Hematopoietic multipotent progenitor cell treated with erythropoietin and hydrocortisone succinate and interleukin-3 and kit ligand, for 6 days (in vitro differentiated cells): ENCODE measurements around the gene CRISPLD2.
"Not testable (repeated sequence)": the region's sequence is repeated elsewhere in the genome, so short reads cannot be mapped to it uniquely, and the experiment has no call there.

Experiments
- DNase-seq: peaks from one replicate; pipeline ENCODE4 v3.0.0-alpha.2; 2015

CRISPLD2 gene

DNA sequence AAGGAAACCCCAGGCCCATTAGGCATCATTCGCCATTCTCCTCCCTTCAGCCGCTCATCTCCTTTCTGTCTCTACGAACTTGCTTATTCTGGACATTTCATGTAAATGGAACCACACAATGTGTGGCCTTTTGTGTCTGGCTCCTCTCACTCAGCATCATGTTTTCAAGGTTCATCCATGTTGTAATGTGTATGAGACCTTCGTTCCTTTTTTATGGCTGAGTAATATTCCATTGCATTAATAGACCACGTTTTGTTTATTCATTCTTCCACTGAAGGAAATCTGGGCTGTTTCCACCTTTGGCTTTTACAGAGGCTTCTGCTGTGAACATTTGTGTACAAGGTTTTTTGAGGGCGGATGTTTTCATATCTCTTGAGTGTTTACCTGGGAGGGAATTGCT, 3.2 kb downstream of the CRISPLD2 start:
- no peak for DNase-seq

GRCh38 chr16:84823484-84823883, 3.7 kb downstream of the CRISPLD2 start:
- no peak for DNase-seq

DNA sequence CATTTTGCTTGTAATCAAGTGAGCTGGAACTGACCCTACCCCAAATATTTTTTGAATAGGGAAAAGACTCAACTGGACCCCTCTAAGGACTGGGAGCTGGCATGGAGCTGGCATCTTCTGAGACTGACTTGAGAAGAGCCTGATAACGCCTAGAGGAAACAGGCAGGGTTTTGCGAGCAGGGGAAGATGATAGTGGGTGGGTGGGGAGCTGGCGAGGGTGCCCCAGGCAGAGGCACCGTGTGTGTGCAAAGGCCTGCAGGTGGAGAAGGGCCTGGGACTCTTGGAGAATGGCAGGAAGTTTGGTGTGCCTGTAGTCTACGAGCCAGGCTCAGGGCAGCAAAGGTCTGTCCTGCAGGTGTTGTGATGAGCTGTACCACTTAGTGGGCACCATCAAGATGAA, 4.1 kb downstream of the CRISPLD2 start:
- no peak for DNase-seq

DNA sequence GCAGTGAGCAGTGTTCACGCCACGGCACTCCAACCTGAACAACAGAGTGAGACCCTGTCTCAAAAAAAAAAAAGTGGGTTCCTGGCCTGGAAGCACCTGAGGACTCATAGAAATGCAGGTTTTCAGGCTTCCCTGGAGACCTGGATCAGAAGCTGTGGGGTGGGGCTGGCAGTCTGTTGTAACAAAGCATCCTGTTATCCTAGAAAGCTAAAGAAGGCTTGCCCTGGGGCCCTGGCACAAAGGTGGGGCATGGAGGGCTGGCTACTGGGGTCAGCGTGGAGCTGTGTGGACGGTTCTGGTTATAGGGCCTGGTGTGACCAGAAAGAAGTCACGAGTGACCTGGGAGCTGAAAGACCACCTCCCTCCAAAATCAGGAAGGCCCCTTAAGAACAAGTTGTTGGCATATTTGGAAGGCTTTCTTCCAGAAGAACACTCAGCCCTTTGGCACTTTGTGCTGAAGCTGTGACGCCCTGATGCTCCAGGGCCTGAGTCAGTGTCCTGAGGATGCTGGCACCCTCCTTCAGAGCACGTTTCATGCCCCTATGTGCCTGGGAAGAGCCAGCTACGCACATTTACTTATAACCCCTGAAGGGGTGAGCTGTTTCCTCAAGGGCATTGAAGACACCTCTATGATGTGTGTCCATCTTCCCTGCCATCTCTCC, 6.2 kb downstream of the CRISPLD2 start:
- no peak for DNase-seq

DNA sequence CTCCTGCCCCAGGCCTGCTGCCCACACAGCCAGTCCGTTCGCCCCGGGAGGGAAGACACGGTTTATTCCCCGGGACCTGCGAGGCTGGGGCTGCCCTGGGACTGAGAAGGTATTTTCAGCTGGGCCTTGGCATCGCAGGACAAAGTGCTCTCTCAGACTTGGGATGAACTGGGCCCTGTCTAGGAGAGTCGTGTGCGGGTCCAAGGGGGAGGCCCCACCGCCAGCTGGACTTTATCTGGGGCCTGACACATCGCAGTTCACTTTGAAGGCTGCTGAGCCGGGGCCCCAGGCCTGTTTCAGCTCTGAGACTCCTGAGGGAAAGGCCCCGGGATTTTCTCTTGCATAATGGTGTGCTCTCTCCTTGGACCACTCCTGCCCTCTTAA, 6.8 kb downstream of the CRISPLD2 start:
- DNase-seq = no peak

DNA sequence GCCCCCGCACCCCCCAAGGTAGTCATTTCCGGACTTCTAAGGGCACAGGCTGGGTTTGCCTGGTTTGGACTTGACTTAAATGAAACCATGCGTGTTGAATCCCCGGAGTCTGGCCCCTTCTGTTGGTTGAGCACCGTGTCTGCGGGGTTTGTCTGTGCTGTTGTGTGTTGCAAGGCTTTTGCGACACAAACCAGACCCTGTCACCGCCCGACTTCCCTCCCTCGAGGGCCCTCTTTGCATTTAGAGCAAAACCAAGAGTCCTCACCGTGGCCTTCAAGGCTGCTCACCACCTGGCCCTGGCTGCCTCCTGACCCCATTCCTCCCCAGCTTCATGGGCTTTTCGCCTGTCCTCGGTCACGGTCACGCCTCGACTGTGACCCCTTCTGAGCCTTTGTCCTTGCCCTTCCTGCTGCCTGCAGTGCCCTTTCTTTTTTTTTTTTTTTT, 7.4 kb downstream of the CRISPLD2 start:
- DNase-seq = peak; percentile 33

- DNase-seq = no peak
Measured at GRCh38 chr16:84827897-84828296, 8.1 kb downstream of the CRISPLD2 start.

DNA sequence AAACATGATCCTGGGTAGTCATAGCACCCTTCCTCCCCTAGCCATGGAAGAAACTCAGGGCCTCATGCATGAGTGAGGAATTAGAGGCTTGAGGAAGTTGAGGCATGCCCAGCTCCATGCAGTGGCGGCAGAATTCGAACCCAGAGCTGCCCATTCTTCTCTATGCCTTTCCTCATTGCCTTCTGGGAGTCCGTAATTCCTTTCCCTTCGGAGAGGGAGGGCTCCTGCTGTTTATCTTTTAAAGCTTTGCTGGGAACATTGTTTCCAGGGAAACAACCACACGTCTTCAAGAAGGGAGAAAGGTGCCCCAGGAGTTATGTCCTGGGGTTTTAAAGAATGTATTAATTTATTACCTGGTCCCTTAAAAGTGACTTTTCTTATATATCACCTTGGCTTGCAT, 8.5 kb downstream of the CRISPLD2 start:
- no peak for DNase-seq

DNA sequence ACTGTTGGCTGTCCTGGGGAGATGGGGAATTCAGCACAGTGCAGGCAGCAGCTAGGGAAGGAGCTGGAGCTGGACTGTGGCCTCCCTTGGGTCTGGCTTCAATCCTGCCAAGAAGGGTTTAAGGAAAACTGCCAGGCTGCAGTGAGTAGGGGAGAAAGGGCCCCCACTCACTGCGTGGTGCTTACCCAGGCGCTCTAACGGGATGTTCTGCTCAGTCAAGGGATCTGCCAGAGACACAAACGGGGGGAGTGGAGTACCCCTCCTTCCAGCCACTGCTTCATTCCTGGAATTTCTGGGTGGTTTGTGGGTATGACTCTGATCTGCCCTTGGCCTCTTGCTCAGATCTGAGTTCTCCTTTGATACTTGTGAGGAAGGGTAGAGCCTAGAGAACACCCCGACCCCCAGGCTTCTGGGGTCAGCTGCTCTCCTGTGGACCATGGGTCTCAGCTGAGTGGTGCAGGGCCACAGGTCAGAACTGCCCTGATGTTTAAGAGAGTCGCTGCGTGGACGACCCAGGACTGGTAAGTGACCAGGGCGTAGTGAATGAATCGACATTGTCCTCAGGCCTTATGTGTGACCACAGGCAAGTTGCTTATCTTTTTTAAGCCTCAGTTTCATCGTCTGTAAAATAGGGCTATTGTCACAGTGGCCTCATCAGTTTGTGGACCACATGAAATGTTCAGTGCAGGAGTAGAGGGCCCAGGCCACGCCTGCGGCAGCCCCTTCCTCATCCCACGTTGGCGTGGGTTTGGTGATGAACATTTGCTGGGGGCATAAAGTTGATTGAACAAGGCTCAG, 9.6 kb downstream of the CRISPLD2 start:
- DNase-seq = no peak

DNA sequence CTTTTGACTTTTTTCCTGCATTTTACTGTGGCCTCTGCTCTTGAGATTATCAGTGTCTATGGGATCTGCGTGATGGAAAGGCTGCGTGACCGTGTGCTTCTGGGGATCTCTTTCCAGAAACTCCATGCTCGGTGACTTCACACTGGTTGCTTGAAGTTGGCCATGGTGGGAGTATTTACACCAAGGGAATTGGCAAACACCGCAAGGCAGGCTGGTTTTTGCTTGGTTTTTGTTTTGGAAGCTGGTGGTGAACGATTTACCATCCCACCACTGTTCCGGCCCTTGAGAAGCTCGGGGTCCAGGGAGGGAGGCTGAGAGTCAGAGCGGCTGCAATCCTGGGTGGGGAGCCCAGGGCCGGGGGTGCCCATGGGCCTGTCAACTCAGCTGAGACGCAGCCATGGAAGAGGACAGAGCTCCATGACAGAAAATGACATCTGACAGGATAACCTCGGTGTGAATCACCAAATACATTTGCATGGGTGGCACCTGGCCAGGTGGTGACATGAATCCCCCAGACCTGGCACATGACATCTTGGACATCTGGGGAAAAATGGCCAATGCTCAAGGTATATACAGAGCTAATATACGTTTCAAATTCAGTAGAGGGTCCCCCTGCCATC, 11.1 kb downstream of the CRISPLD2 start:
- no peak for DNase-seq

DNA sequence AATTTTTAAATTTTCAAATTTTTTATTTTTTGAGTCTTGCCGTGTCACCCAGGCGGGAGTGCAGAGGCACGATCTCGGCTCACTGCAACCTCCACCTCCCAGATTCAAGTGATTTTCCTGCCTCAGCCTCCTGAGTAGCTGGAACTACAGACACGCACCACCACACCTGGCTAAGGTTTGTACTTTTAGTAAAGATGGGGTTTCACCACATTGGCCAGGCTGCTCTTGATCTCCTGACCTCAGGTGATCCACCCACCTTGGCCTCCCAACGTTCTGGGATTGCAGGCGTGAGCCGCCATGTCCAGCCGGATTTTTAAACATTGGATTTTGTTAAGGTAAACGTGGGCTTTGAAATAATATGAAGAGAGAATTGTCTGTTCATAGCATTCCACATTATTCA, 11.9 kb downstream of the CRISPLD2 start:
- not testable (repeated sequence) for DNase-seq

- no peak for DNase-seq
Measured at GRCh38 chr16:84832488-84833143, 12.8 kb downstream of the CRISPLD2 start.

DNA sequence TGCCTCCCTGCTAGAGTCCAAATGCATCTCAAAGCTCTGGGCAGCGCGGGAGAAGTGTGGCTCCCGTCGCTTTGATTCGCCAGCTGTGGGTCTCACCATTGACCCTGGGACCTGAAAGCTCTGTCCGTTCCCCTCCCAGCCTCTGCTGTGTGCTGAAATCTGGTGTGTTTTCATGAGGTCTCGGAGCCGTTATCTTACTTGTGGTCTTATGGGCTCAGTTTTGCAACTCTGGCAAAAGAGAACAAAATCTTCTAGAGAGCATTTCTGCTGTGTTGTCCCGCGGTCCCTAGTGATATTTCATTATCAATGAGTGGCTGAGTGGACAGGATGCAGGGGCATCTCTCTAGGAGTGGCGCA, 13.3 kb downstream of the CRISPLD2 start:
- DNase-seq = peak; percentile 40

DNA sequence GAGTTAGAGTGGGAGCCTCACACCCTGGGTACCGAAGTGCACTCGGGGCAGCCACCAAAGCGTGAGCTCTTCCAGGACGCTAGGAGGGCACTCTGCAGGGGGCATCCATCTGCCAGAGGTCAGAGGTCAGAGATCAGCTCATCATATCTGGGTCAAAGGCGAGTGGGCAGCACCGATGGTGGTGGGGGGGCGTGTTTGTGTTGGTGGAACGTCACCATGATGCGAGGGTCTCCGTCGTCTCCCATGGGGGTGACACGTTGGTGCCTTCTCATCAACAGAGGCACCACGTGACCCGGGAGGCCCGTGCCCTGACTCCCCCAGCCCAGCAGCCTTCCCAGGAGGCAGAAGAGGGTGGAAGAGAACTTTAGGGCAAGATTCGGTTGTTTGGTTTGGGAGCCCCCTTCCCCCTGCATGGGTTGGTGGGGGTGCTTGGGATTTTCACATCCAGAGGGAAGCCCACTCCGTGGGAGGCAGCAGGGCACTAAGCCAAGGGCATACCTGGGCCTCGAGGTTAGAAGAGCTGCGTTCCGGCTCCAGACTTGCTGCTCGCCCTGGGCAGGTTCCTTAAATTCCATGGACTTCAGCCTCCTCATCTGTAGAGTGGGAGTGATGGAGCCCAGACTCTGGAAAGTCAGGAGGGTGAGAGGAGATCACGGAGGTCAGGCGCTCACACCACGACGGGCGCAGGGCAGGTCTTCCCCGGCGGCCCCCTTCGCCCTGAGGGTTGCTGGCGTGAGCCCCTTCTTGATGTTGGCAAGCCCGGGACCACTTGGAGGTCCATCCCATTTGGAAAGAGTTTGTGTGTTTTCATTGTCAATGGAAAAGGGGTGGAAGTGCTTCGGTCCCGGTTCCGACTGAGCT, 14.0 kb downstream of the CRISPLD2 start:
- no peak for DNase-seq

GRCh38 chr16:84834403-84834772, 14.6 kb downstream of the CRISPLD2 start:
- DNase-seq = no peak

- DNase-seq = no peak
Measured at GRCh38 chr16:84836234-84836647, 16.5 kb downstream of the CRISPLD2 start.

DNA sequence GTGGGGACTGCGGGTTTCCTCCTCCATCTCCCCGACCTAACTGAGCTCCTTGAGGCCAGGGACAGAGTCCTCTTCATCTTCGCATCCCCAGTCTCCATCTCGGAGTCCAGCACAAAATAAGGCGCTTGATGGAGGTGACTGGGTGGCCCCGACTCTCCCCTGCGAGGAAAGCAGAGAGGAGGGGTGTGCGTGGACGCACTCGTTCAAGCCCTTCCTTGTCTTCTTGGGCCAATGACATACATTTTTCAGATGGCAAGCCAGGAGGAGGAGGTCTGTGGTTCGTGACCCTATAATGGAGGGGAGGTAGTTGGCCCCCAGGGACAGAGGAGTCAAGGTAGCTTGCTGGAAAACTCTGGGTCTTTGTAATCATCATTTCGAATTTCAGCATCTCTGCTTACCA, 17.2 kb downstream of the CRISPLD2 start:
- no peak for DNase-seq

DNA sequence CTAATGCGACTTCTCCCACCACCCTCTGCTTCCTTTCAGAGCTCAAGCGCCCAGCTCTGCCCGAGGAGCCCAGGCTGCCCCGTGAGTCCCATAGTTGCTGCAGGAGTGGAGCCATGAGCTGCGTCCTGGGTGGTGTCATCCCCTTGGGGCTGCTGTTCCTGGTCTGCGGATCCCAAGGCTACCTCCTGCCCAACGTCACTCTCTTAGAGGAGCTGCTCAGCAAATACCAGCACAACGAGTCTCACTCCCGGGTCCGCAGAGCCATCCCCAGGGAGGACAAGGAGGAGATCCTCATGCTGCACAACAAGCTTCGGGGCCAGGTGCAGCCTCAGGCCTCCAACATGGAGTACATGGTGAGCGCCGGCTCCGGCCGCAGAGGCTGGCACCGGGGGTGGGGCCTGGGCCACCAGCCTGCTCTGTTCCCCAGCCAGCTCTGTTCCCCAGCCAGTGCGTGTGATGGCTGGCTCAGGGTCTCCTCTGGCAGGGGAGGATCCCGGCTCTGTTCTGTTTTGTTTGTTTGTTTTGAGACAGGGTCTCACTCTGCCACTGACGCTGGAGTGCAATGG, 18.7 kb downstream of the CRISPLD2 start:
- no peak for DNase-seq

GRCh38 chr16:84839054-84839453, 19.3 kb downstream of the CRISPLD2 start:
- DNase-seq = no peak

- no peak for DNase-seq
Measured at GRCh38 chr16:84839956-84840355, 20.2 kb downstream of the CRISPLD2 start.

- no peak for DNase-seq
Measured at GRCh38 chr16:84840687-84841627, 21.2 kb downstream of the CRISPLD2 start.
